HFF-Myc (cell line): ENCODE data around the gene MAGI1.

Source experiments
- DNase-seq: peaks from one replicate; pipeline ENCODE4 v3.0.0-alpha.2; 2011; ENCODE audit warnings: low read depth; ENCODE audit errors: extremely low read depth
- H3K4me3 ChIP-seq: replicated peaks from 2 replicates; pipeline ENCODE4 v1.5.1; 2011; ENCODE audit warnings: low read depth, mild to moderate bottlenecking, control low read depth, low read length
- TF ChIP-seq, protein P1 (sequence below): IDR thresholded peaks from 2 replicates; pipeline ENCODE4 v1.5.1; 2012; ENCODE audit warnings: mild to moderate bottlenecking, low read depth, low read length, control low read depth; ENCODE audit errors: missing control alignments

MAGI1 gene

DNA sequence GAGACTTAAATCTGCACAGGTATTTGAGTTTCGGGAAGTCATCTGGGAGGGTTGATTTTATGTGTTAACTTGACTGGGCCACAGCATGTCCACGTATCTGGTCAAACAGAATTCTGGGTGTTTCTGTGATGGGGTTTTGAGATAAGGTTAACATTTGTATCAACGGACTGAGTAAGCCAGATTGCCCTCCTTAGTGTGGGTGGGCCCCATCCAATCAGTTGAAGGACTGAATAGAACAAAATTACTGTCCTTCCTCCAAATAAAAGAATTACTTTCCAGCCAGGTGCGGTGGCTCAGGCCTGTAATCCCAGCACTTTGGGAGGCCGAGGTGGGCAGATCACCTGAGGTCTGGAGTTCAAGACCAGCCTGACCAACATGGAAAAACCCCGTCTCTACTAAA lies 399.3 kb downstream of the MAGI1 start:
- TF ChIP-seq, protein P1, sequence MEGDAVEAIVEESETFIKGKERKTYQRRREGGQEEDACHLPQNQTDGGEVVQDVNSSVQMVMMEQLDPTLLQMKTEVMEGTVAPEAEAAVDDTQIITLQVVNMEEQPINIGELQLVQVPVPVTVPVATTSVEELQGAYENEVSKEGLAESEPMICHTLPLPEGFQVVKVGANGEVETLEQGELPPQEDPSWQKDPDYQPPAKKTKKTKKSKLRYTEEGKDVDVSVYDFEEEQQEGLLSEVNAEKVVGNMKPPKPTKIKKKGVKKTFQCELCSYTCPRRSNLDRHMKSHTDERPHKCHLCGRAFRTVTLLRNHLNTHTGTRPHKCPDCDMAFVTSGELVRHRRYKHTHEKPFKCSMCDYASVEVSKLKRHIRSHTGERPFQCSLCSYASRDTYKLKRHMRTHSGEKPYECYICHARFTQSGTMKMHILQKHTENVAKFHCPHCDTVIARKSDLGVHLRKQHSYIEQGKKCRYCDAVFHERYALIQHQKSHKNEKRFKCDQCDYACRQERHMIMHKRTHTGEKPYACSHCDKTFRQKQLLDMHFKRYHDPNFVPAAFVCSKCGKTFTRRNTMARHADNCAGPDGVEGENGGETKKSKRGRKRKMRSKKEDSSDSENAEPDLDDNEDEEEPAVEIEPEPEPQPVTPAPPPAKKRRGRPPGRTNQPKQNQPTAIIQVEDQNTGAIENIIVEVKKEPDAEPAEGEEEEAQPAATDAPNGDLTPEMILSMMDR = no peak
- no peak for DNase-seq
- no peak overlapping the region for H3K4me3 ChIP-seq

GRCh38 chr3:65638301-65638700 lies 400.4 kb downstream of the MAGI1 start:
- TF ChIP-seq, protein P1 = no peak

DNA sequence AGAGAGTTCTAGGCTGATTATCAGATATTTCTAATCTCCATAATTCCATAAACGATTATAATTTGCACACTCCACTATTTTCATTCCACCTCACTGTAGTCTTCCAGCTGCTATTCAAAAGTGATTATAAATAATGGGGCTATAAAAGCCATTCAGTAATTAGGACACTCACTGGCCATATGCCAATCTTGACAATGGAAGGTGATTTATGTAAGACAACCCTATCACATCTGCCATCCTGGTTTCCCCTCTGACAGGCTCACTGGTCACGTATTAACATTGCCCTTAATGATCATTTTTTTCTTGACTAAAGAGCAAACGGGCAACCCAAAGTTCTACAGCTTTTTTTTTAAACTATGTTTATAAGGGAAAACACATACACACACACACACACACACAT lies 402.4 kb downstream of the MAGI1 start:
- no peak for DNase-seq
- no peak overlapping the region for H3K4me3 ChIP-seq
- TF ChIP-seq, protein P1 = no peak

More at GRCh38 chr3:65638301-65638700, 400.4 kb downstream of the MAGI1 start:
- no peak for DNase-seq
- H3K4me3 ChIP-seq = no peak overlapping the region

- TF ChIP-seq, protein P1 = no peak
- no peak overlapping the region for H3K4me3 ChIP-seq
- DNase-seq = no peak
Measured at GRCh38 chr3:65635657-65636056, 403.1 kb downstream of the MAGI1 start.

DNA sequence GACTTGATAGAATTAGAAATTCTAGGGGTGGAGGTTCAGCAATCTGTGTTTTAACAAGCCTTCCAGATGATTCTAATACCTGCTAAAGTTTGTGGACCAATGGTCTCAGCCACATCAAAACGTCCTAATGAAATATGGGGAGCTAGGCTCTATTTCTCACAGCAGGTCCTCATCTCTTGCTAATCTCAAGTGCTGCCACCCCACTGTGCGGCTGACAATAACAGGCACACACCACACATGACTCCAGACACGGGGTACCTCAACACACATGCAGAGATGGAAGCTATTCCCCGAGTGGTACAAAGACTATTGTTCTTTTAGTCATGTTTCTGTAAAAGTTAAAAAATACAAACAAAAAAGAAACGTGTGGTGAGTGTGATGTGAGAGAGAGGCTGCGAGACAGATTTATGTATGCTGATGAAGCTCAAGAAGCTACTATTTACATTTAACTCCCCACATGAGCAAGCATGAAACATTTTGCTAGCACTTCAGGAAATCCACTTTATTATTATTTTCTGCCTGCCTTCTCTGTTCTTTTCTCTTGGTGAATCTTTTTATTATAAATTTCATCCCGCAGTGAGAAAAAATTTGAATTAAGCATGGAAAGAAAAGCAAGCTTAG lies 405.6 kb downstream of the MAGI1 start:
- TF ChIP-seq, protein P1 = no peak
- DNase-seq = no peak
- H3K4me3 ChIP-seq = no peak overlapping the region

DNA sequence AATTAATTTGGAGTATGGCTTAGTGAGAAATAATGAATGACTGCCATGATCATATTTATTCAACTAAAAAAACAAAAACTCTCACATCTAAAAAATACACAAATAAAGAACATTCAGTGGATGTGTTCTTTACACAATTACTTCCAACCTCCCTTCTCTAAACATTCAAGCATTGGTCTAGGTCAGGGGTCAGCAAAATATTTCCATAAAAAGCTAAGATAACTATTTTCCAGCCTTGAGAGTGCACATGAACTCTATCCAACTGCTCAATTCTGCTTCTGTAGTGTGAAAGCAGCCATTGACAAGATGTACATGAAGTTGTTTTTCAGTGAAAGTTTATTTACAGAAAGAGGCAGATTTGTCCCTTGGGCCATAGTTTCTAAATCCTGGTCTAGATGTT lies 406.3 kb downstream of the MAGI1 start:
- TF ChIP-seq, protein P1 = no peak
- H3K4me3 ChIP-seq = no peak overlapping the region
- no peak for DNase-seq

GRCh38 chr3:65628978-65629377 lies 409.7 kb downstream of the MAGI1 start:
- TF ChIP-seq, protein P1 = no peak
- no peak for DNase-seq

More at GRCh38 chr3:65628978-65629377, 409.7 kb downstream of the MAGI1 start:
- H3K4me3 ChIP-seq = no peak overlapping the region
